DND-41 (cell line): Measurements from ENCODE around the gene TMEM54.
"Not testable (repeated sequence)": the region's sequence is repeated elsewhere in the genome, so short reads cannot be mapped to it uniquely, and the experiment has no call there.

Experiments used
- ATAC-seq: fragments of 200-7000 bp; cut with Tn5 transposase; 3 replicates; pipeline ENCODE4 v1.9.1; 2021; ENCODE audit warnings: low read depth; ENCODE audit not compliant: insufficient read depth
- DNase-seq: peaks from one replicate; pipeline ENCODE4 v3.0.0-alpha.2; 2020
- H2AFZ ChIP-seq: 2 replicates; pipeline ENCODE4 v1.6.0; 2012; ENCODE audit warnings: low read depth, low read length
- H3K27ac ChIP-seq: 2 replicates; pipeline ENCODE4 v1.5.1; 2012; ENCODE audit warnings: low read length, inconsistent platforms
- H3K27me3 ChIP-seq: fragments of 200-600 bp; sonication (generic); 2 replicates; pipeline ENCODE4 v1.6.0; 2012; ENCODE audit warnings: low read length, mild to moderate bottlenecking, inconsistent platforms; ENCODE audit not compliant: insufficient read depth, poor library complexity
- H3K36me3 ChIP-seq: 2 replicates; pipeline ENCODE4 v1.5.1; 2012; ENCODE audit warnings: low read length, inconsistent platforms; ENCODE audit not compliant: insufficient read depth
- H3K4me1 ChIP-seq: 2 replicates; pipeline ENCODE4 v1.5.1; 2012; ENCODE audit warnings: mild to moderate bottlenecking, low read length; ENCODE audit not compliant: insufficient read depth
- H3K4me2 ChIP-seq: 2 replicates; pipeline ENCODE4 v1.6.0; 2012; ENCODE audit warnings: mild to moderate bottlenecking, moderate library complexity, low read length, inconsistent platforms; ENCODE audit not compliant: insufficient read depth
- H3K4me3 ChIP-seq, 2 experiments: fragments of 200-600 bp in 1 of 2; shearing (Covaris generic) in 1 of 2; 2 replicates each; pipeline ENCODE4 v1.5.1; 2012 to 2016; ENCODE audit warnings: inconsistent platforms in 2 of 2, low read length in 2 of 2, mild to moderate bottlenecking in 2 of 2, low read depth in 1 of 2, moderate library complexity in 1 of 2
- H3K79me2 ChIP-seq: 2 replicates; pipeline ENCODE4 v1.6.0; 2012; ENCODE audit warnings: low read length, inconsistent platforms; ENCODE audit not compliant: insufficient read depth
- H3K9ac ChIP-seq: 2 replicates; pipeline ENCODE4 v1.6.0; 2012; ENCODE audit warnings: low read depth, mild to moderate bottlenecking, inconsistent platforms, low read length, moderate library complexity
- H3K9me3 ChIP-seq: 2 replicates; pipeline ENCODE4 v1.5.1; 2012; ENCODE audit warnings: low read length, moderate library complexity, mild to moderate bottlenecking, inconsistent platforms; ENCODE audit not compliant: insufficient read depth, severe bottlenecking
- H4K20me1 ChIP-seq: 2 replicates; pipeline ENCODE4 v1.6.0; 2012; ENCODE audit warnings: low read length; ENCODE audit not compliant: insufficient read depth
- EZH2 ChIP-seq: IDR thresholded peaks from 3 replicates; pipeline ENCODE4 v1.6.1; 2012; ENCODE audit warnings: borderline replicate concordance, low read depth, mild to moderate bottlenecking, moderate library complexity, low read length, inconsistent platforms; ENCODE audit not compliant: severe bottlenecking
- TF ChIP-seq, protein P1 (sequence below): IDR thresholded peaks from 2 replicates; pipeline ENCODE4 v1.5.1; 2012; ENCODE audit warnings: borderline replicate concordance, low read length, moderate library complexity, mild to moderate bottlenecking; ENCODE audit not compliant: poor library complexity, severe bottlenecking; ENCODE audit errors: extremely low read depth

Gene TMEM54

DNA sequence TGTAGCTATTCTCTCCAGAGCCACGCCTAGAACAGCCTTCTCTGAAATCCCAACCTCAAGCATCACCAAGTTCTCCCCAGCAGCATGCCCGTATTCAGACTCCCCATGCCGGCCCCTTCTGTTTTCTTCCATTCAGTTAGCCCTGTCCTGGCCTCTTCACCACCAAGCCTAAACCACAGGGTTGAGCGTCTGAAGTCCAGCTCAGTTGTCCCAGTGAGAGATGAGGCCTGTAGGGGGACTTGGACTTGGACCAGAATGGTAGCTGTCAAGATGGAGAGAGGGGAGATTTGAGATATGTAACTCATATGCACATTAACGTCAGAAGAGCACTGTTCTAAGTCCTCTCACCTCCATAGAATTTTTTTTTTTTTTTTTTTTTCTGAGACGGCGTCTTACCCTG is 5.5 kb upstream of the TMEM54 start:
- Histone ChIP-seq H3K4me3 (no peak overlapping the region), H4K20me1 (no peaks in the 10 kb centered on the region), H3K4me1 (no peaks in the 10 kb centered on the region), H3K9me3 (no peaks in the 10 kb centered on the region), H3K36me3 (no peaks in the 10 kb centered on the region), H3K4me2 (no peak overlapping the region), H3K9ac (no peak overlapping the region), H3K27me3 (no peaks in the 10 kb centered on the region), H3K79me2 (no peaks in the 10 kb centered on the region), H2AFZ (no peak overlapping the region), H3K27ac (no peak overlapping the region)
- ATAC-seq (no peak), DNase-seq (no peak)
- TF ChIP-seq, protein P1, sequence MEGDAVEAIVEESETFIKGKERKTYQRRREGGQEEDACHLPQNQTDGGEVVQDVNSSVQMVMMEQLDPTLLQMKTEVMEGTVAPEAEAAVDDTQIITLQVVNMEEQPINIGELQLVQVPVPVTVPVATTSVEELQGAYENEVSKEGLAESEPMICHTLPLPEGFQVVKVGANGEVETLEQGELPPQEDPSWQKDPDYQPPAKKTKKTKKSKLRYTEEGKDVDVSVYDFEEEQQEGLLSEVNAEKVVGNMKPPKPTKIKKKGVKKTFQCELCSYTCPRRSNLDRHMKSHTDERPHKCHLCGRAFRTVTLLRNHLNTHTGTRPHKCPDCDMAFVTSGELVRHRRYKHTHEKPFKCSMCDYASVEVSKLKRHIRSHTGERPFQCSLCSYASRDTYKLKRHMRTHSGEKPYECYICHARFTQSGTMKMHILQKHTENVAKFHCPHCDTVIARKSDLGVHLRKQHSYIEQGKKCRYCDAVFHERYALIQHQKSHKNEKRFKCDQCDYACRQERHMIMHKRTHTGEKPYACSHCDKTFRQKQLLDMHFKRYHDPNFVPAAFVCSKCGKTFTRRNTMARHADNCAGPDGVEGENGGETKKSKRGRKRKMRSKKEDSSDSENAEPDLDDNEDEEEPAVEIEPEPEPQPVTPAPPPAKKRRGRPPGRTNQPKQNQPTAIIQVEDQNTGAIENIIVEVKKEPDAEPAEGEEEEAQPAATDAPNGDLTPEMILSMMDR = no peak
- TF ChIP-seq EZH2 = no peak

DNA sequence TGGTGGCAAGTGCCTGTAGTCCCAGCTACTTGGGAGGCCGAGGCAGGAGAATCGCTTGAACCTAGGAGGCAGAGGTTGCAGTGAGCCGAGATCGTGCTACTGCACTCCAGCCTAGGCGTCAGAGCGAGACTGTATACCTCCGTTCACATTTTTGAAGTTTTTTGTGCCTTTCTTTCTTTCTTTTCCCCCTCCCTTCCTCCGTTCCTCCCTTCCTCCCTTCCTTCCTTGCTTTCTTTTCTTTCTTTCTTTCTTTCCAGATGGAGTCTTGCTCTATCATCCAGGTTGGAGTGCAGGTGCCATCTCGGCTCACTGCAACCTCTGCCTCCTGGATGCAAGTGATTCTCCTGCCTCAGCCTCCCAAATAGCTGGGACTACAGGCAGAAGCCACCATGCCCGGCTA is 4.4 kb upstream of the TMEM54 start:
- DNase-seq, H3K4me1 ChIP-seq, ATAC-seq, H3K36me3 ChIP-seq, H3K4me2 ChIP-seq, H4K20me1 ChIP-seq, H3K27me3 ChIP-seq, H3K27ac ChIP-seq, H3K4me3 ChIP-seq, H3K9ac ChIP-seq, H3K79me2 ChIP-seq, H3K9me3 ChIP-seq, H2AFZ ChIP-seq: not testable (repeated sequence)

DNA sequence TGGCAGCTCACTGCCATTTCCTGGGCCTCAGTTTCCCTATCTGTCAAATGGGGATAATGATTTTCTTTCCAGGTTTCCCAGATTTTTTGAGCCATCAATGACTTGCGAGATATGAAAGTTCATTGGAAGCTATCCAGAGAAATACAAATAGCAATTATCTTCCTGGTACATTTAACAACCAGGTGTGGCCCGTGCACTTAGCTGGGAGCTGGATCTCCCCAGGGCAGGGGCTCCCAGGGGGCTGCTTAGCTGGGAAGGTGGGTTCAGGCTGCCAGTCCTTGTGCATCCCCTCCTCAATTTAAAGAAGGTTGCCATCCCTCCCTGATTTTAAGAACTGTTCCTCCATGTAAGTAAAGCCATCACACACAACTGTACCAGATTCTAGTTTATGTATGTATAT is 3.6 kb upstream of the TMEM54 start:
- Histone ChIP-seq H2AFZ (no peak overlapping the region), H3K36me3 (no peaks in the 10 kb centered on the region), H3K27ac (no peak overlapping the region), H3K9me3 (no peaks in the 10 kb centered on the region), H3K27me3 (no peaks in the 10 kb centered on the region), H4K20me1 (no peaks in the 10 kb centered on the region), H3K79me2 (no peaks in the 10 kb centered on the region), H3K4me3 (no peak overlapping the region), H3K4me1 (no peaks in the 10 kb centered on the region), H3K4me2 (no peak overlapping the region), H3K9ac (no peak overlapping the region)
- no peak for TF ChIP-seq EZH2
- TF ChIP-seq, protein P1 = no peak
- no peak for ATAC-seq
- no peak for DNase-seq

DNA sequence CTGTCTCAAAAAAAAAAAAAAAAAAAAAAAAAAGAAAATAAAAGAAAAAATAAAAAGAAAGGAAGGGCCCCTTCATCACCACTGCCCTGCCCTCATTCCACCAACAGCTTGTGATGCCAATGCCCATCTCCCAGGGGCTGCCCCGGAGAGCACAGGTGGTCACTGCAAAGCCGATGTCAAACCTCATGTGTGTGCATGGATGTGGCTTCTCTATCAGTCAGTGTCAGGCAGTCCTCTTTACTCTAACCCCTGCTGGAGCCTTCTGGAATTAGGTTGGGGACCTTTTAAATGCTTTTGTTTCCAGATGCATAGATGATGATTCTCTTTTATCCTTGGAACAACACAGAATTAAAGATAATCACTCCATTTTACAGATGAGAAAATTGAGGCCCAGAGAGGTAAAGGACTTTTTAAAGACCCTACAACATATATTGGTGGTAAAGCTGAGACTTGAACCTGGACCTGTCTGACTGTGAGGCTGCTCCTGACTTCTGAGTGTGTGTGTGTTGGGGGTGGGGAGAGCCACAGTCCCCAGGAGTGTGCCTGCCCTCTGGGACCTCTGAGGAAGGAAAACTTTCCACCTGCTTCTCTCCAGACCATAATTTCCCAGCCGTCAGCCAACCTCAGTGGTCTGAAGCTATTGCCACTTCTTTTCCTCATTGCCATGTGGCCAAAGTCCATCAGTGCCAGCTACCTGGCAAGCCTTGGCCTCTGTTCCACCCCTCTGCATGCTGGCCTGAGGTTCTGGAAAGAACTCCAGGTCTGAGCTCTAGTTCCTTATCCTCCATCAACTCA is 3.0 kb upstream of the TMEM54 start:
- Histone ChIP-seq H4K20me1 (no peaks in the 10 kb centered on the region), H3K4me3 (no peak overlapping the region), H2AFZ (no peak overlapping the region), H3K9me3 (no peaks in the 10 kb centered on the region), H3K79me2 (no peaks in the 10 kb centered on the region), H3K27me3 (no peaks in the 10 kb centered on the region), H3K4me1 (no peaks in the 10 kb centered on the region), H3K4me2 (no peak overlapping the region), H3K27ac (no peak overlapping the region), H3K36me3 (no peaks in the 10 kb centered on the region), H3K9ac (no peak overlapping the region)
- TF ChIP-seq, protein P1 = no peak
- TF ChIP-seq EZH2 = no peak
- ATAC-seq = no peak
- no peak for DNase-seq
